GM12872 (cell line): Measurements from ENCODE around the gene CABP5.

ENCODE experiments used
- CTCF ChIP-seq: IDR thresholded peaks from 3 replicates; pipeline ENCODE4 v1.5.1; 2011; ENCODE audit warnings: low read depth, mild to moderate bottlenecking, low read length, moderate library complexity; ENCODE audit not compliant: insufficient read depth

CABP5 gene

GRCh38 chr19:48023011-48023410 lies 20.9 kb downstream of the CABP5 start:
- TF ChIP-seq CTCF = no peak

GRCh38 chr19:48020686-48021085 lies 23.2 kb downstream of the CABP5 start:
- no peak for TF ChIP-seq CTCF

- TF ChIP-seq CTCF = no peak
Measured at GRCh38 chr19:48010932-48011758, 32.7 kb downstream of the CABP5 start.

GRCh38 chr19:48006762-48007161 lies 37.1 kb downstream of the CABP5 start:
- peak; percentile 45; the same call in 2 of the 3 replicates for TF ChIP-seq CTCF

- TF ChIP-seq CTCF = no peak
Measured at GRCh38 chr19:48004236-48004635, 39.6 kb downstream of the CABP5 start.

- no peak for TF ChIP-seq CTCF
Measured at GRCh38 chr19:48000846-48001245, 43.0 kb downstream of the CABP5 start.

GRCh38 chr19:47998800-47999199 lies 45.1 kb downstream of the CABP5 start:
- no peak for TF ChIP-seq CTCF
